OCI-LY3 (cell line): ENCODE data around the gene BMPR2.

Experiments used
- EZH2phosphoT487 ChIP-seq: fragments of 200-600 bp; shearing (Covaris generic); IDR thresholded peaks from 2 replicates; pipeline ENCODE4 v1.6.1; 2018; ENCODE audit warnings: antibody characterized with exemption, mixed run types, low read depth
- TF ChIP-seq, protein P1 (sequence below): fragments of 200-600, 300-600 bp; sonication (generic); IDR thresholded peaks from 2 replicates; pipeline ENCODE4 v1.5.1; 2014; ENCODE audit warnings: antibody characterized with exemption, low read length, low read depth

DNA sequence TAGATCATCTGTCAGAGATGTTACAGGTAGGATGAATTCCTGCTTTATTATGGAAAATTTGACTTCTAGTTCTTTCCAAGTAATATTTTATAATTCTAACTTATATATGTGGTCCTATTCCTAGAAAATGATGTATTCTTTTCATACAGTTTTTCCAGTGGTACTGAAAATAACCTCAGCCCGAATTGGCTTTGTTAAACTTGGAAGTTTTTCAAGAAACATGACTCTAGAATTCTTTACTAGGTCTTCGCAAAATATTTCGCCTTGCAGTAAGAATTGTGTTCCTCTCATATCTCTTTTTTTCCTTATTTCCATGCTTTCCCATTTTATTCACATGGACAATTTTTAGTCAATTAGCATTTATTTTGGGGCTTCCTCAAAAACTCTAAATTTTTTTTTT lies 60.5 kb downstream of the BMPR2 start:
- TF ChIP-seq, protein P1, sequence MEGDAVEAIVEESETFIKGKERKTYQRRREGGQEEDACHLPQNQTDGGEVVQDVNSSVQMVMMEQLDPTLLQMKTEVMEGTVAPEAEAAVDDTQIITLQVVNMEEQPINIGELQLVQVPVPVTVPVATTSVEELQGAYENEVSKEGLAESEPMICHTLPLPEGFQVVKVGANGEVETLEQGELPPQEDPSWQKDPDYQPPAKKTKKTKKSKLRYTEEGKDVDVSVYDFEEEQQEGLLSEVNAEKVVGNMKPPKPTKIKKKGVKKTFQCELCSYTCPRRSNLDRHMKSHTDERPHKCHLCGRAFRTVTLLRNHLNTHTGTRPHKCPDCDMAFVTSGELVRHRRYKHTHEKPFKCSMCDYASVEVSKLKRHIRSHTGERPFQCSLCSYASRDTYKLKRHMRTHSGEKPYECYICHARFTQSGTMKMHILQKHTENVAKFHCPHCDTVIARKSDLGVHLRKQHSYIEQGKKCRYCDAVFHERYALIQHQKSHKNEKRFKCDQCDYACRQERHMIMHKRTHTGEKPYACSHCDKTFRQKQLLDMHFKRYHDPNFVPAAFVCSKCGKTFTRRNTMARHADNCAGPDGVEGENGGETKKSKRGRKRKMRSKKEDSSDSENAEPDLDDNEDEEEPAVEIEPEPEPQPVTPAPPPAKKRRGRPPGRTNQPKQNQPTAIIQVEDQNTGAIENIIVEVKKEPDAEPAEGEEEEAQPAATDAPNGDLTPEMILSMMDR: no peak
- TF ChIP-seq EZH2phosphoT487: no peak
